ENCODE measurements around the gene PRKAR2B.
A peak's percentile ranks its signal among the peaks of the same experiment; 100 is the strongest.

- peak; percentile 69 for TF ChIP-seq CTCF (conservative IDR thresholded peaks at IDR 0.05; ENCODE audit: low read length)
- TF ChIP-seq EZH2phosphoT487 (IDR thresholded peaks at IDR 0.05; ENCODE audit: borderline replicate concordance, low read depth, low read length): no peak
These were observed 83.7 kb downstream of the PRKAR2B start for GRCh38 chr7:107128217-107128616.
